Lower leg skin (tissue), 3 donors: ENCODE measurements around the gene PLCXD3.

Source experiments
- CTCF ChIP-seq, 3 donors: fragments of 450-650 bp; IDR thresholded peaks; one replicate each; pipeline ENCODE4 v1.5.1; 2016; ENCODE audit warnings: antibody characterized with exemption in 3 of 3, mild to moderate bottlenecking in 3 of 3, moderate library complexity in 2 of 3
- POLR2A ChIP-seq, 2 donors: fragments of 450-650 bp; IDR thresholded peaks; one replicate each; pipeline ENCODE4 v1.6.1; 2016 to 2017; ENCODE audit warnings: antibody characterized with exemption in 2 of 2, mild to moderate bottlenecking in 1 of 2, moderate library complexity in 1 of 2

- TF ChIP-seq CTCF (IDR thresholded peaks at IDR 0.05) (no peak), POLR2A (IDR thresholded peaks at IDR 0.05) (no peak)
Measured at GRCh38 chr5:41482173-41482572, 28.2 kb downstream of the PLCXD3 start.
